Measurements from ENCODE around the gene LRRC51.
"Not testable (repeated sequence)": the region's sequence is repeated elsewhere in the genome, so short reads cannot be mapped to it uniquely, and the experiment has no call there.

The LRRC51 gene

DNA sequence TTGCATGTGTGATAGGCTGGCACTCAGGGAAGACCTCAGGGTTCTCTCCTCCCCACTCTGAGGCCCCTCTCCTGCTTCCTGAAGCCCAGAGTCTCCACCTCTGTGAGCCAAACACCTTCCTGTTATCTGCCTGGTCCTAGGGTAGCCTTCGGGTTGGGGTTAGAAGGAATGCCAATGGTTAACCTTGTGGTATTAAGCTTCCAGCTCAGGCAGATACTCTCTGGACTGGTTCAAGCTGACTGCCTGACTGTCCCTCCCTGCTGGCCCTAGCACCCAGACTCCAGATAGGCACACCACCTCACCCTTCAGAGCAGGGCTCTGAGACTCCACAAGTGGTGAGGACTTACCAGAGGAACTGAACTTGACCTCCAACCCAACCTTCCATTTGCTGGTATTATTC is 61.9 kb downstream of the LRRC51 start:
- DNase-seq: not testable (repeated sequence)

DNA sequence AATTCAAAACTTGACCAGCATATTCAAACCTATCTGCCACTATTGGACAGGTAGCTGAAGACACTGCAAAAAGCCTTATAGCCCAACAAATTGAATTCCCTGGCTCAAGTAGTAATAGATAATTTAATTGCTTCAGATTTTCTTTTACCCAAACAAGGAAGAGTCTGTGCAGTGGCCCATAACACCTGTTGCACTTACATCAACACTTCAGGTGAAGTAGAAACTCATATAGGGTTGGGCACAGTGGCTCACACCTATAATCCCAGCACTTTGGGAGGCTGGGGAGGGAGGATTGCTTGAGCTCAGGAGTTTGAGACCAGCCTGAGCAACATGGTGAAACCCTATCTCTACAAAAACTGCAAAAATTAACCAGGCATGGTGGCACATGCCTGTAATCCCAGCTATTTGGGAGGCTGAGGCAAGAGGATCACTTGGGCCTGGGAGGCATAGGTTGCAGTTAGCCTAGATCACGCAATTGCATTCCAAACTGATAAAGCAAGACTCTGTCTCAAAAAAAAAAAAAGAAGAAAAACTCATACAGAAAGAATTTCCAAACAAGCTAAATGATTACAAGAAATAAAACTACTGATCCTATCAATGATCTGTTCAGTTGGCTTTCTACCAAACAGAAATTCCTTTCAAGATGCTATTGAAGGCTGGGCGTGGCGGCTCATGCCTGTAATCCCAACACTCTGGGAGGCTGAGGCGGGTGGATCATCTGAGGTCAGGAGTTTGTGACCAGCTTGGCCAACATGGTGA is 64.3 kb downstream of the LRRC51 start:
- no peak for DNase-seq

Data from CD4-positive, alpha-beta T cell treated with Interleukin-4 for 1 hour (primary cell).